ENCODE results near the gene LRRC53.

DNA sequence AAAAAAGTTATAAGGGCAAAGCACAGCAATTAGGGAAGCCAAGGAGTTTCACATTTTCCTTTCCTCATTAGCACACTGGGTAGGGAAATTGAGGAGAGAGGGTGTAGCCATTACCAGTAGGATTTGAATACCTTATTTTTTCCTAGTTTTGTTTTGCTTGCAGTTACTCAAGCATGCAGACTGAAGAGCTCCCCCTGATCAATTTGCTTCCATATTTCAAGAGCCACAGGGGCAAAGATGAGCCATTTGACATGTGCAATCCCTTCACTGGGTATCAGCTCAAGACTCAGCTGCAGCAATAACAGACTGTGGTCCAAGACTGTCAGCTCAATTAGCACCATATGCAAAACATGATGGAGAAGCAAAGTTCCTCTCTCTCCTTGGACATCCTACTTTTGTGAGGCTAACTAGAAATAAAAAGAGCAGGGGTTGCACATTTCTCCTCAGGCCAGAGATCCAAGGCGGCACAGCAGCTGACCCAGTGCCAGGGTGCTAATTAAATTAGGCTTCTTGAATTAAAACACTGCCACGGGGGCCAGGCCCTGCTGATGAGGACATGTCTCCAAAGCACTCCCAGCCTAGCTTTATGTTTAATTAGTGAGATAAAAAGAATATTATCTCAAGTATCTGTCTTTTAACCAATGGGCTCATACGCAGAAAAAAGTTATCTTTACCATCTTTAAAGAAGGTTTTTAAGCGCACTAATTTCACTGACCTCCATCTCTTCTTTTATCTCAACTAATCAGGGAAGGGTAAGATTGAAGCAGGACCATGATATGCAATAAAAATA is 36.7 kb upstream of the LRRC53 start:
- TF ChIP-seq, protein P1, sequence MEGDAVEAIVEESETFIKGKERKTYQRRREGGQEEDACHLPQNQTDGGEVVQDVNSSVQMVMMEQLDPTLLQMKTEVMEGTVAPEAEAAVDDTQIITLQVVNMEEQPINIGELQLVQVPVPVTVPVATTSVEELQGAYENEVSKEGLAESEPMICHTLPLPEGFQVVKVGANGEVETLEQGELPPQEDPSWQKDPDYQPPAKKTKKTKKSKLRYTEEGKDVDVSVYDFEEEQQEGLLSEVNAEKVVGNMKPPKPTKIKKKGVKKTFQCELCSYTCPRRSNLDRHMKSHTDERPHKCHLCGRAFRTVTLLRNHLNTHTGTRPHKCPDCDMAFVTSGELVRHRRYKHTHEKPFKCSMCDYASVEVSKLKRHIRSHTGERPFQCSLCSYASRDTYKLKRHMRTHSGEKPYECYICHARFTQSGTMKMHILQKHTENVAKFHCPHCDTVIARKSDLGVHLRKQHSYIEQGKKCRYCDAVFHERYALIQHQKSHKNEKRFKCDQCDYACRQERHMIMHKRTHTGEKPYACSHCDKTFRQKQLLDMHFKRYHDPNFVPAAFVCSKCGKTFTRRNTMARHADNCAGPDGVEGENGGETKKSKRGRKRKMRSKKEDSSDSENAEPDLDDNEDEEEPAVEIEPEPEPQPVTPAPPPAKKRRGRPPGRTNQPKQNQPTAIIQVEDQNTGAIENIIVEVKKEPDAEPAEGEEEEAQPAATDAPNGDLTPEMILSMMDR (IDR thresholded peaks at IDR 0.05) = no peak
- no peak for TF ChIP-seq KDM1A (IDR thresholded peaks at IDR 0.05; ENCODE audit: low read depth)
- TF ChIP-seq CHD4 (IDR thresholded peaks at IDR 0.05; ENCODE audit: borderline replicate concordance) = no peak
- TF ChIP-seq ZSCAN20 (CRISPR knock-in tag; IDR thresholded peaks at IDR 0.05) = no peak
- TF ChIP-seq EP300 (IDR thresholded peaks at IDR 0.05) = no peak
- no peak for TF ChIP-seq POLR2A (IDR thresholded peaks at IDR 0.05; ENCODE audit: low read length)
